GOT3 (cell line): ENCODE measurements around the gene PRR19.

Experiments
- DNase-seq: peaks from one replicate; lab custom pipeline; 2025; ENCODE audit warnings: mixed read lengths; lab: John Stamatoyannopoulos, UW

Gene PRR19

GRCh38 chr19:42283188-42284065, 18.5 kb upstream of the PRR19 start:
- peak; percentile 83 for DNase-seq

- DNase-seq, result peak; percentile 78
These were observed 17.8 kb upstream of the PRR19 start for GRCh38 chr19:42284066-42284501.

- DNase-seq, result no peak
These were observed 17.2 kb upstream of the PRR19 start for GRCh38 chr19:42284591-42285341.

GRCh38 chr19:42285541-42285941, 16.4 kb upstream of the PRR19 start:
- DNase-seq, result no peak

GRCh38 chr19:42285988-42286348, 16.0 kb upstream of the PRR19 start:
- DNase-seq, result no peak

- DNase-seq, result no peak
These were observed 15.4 kb upstream of the PRR19 start for GRCh38 chr19:42286349-42287016.

GRCh38 chr19:42287017-42287826, 14.7 kb upstream of the PRR19 start:
- no peak for DNase-seq

- DNase-seq, result no peak
These were observed 14.2 kb upstream of the PRR19 start for GRCh38 chr19:42287827-42288107.

GRCh38 chr19:42288387-42288786, 13.5 kb upstream of the PRR19 start:
- DNase-seq, result no peak

GRCh38 chr19:42288881-42289555, 12.9 kb upstream of the PRR19 start:
- DNase-seq, result no peak

GRCh38 chr19:42289556-42290041, 12.3 kb upstream of the PRR19 start:
- no peak for DNase-seq

- DNase-seq, result no peak
These were observed 11.8 kb upstream of the PRR19 start for GRCh38 chr19:42290136-42290522.

- DNase-seq, result no peak
These were observed 11.2 kb upstream of the PRR19 start for GRCh38 chr19:42290523-42291434.

- no peak for DNase-seq
These were observed 10.5 kb upstream of the PRR19 start for GRCh38 chr19:42291435-42291810.

- DNase-seq, result no peak
These were observed 9.6 kb upstream of the PRR19 start for GRCh38 chr19:42292042-42292960.

GRCh38 chr19:42292963-42293362, 9.0 kb upstream of the PRR19 start:
- no peak for DNase-seq

- DNase-seq, result no peak
These were observed 8.4 kb upstream of the PRR19 start for GRCh38 chr19:42293540-42293939.

GRCh38 chr19:42293948-42294347, 8.0 kb upstream of the PRR19 start:
- no peak for DNase-seq

GRCh38 chr19:42294471-42295137, 7.3 kb upstream of the PRR19 start:
- DNase-seq, result no peak
